Measurements from ENCODE around the gene PUM1. TPM values are rescaled to one million over a fixed set of nuclear protein-coding genes. Genes with fewer than 3 reads are reported as not detected.
A peak's percentile ranks its signal among the peaks of the same experiment; 100 is the strongest.

The PUM1 gene
- total RNA-seq, 1 experiment from 2014 or later: 43.3 TPM

DNA sequence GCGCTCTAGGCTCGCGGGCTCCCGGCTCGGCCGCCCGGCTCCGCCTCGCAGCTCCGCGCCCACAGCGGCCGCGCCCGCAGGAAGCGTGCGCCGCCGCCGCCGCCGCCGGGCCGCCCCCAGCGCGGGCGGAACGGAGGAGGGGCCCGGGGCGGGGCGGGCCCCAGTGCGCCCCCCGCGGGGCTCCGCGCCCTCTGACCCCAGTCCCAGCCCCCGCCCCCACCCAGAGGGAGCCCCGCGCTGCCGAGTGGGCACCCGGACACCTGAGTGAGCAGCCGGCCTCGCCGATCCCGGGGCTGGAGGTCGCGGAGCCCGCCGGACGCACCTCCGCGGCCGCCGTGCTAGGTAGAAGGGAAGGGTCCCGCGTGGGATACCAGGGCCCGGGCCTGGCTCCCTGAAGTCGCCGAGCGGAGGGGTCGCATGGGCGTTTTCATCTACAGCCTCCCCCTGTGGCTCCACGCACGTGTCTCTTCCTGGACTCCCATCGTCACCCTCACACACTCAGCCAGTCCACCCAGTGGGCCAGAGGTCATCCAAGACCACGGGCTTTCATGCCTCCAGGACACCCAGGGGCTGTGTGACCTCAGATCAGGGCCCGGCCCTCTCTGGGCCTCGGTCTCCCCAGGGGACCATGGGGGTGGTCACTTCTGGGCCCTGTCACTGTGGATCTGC, 156.7 kb downstream of the PUM1 start, which contains the start of gene SDC3:
TSS of gene SDC3 (minus strand) at position 63 of the 669 bp plus-strand sequence. CDS start 172 bp downstream, outside the sequence.
- Histone ChIP-seq H3K4me1 (ENCODE audit: insufficient read depth, low read length) (peaks cover 10% of the 10 kb centered on the region), H3K36me3 (ENCODE audit: low read depth, low read length) (no peaks in the 10 kb centered on the region; the same call in 1 of the 2 replicates), H3K4me2 (ENCODE audit: low read length) (peak within 1 kb of the TSS; percentile 90), H3K79me2 (ENCODE audit: low read length) (peaks cover 4% of the 10 kb centered on the region; the same call in 1 of the 2 replicates), H3K9ac (ENCODE audit: low read length) (peak within 1 kb of the TSS; percentile 18; the same call in 1 of the 2 replicates), H3K9me2 (replicated peaks; ENCODE audit: low read length) (no peaks in the 10 kb centered on the region), H2AFZ (ENCODE audit: low read length) (peak within 1 kb of the TSS; percentile 84; the same call in 1 of the 2 replicates), H3K27me3 (ENCODE audit: low read length) (no peaks in the 10 kb centered on the region), H3K4me3 (ENCODE audit: low read length) (peak within 1 kb of the TSS; percentile 70), H3K27ac (ENCODE audit: low read length) (no peak within 1 kb of the TSS), H4K20me1 (ENCODE audit: low read length) (no peaks in the 10 kb centered on the region), H3K9me3 (ENCODE audit: low read length) (no peaks in the 10 kb centered on the region), H3F3A (ENCODE audit: low read length, unreplicated experiment) (no peaks in the 10 kb centered on the region)
- DNase-seq (peak; percentile 49), ATAC-seq (peak; percentile 71)
- TF ChIP-seq EZH2 (IDR thresholded peaks at IDR 0.05; ENCODE audit: low read length, unreplicated experiment) (no peak), EZH2phosphoT487 (IDR thresholded peaks at IDR 0.05; ENCODE audit: borderline replicate concordance, low read length) (no peak)
- TF ChIP-seq, protein P1, sequence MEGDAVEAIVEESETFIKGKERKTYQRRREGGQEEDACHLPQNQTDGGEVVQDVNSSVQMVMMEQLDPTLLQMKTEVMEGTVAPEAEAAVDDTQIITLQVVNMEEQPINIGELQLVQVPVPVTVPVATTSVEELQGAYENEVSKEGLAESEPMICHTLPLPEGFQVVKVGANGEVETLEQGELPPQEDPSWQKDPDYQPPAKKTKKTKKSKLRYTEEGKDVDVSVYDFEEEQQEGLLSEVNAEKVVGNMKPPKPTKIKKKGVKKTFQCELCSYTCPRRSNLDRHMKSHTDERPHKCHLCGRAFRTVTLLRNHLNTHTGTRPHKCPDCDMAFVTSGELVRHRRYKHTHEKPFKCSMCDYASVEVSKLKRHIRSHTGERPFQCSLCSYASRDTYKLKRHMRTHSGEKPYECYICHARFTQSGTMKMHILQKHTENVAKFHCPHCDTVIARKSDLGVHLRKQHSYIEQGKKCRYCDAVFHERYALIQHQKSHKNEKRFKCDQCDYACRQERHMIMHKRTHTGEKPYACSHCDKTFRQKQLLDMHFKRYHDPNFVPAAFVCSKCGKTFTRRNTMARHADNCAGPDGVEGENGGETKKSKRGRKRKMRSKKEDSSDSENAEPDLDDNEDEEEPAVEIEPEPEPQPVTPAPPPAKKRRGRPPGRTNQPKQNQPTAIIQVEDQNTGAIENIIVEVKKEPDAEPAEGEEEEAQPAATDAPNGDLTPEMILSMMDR (conservative IDR thresholded peaks at IDR 0.05; ENCODE audit: low read depth, low read length): no peak
- BruUV-seq (replicated peaks): no TSS peak
- intact Hi-C loops (cut with micrococcal nuclease): no loop called here
- CTCF ChIA-PET: no interaction called here
- POLR2A ChIA-PET (ENCODE audit: unreplicated experiment): no interaction called here

- no peaks in the 10 kb centered on the region for H3K27me3 ChIP-seq (ENCODE audit: low read length)
- no peak for DNase-seq
- TF ChIP-seq, protein P1 (conservative IDR thresholded peaks at IDR 0.05; ENCODE audit: low read depth, low read length): no peak
- BruUV-seq (replicated peaks): no TSS peak
- ChIA-PET CTCF (no interaction called here), POLR2A (ENCODE audit: unreplicated experiment) (no interaction called here)
- H3K9me2 ChIP-seq (replicated peaks; ENCODE audit: low read length): no peaks in the 10 kb centered on the region
- H3F3A ChIP-seq (ENCODE audit: low read length, unreplicated experiment): no peaks in the 10 kb centered on the region
- peak; percentile 2; the same call in 1 of the 2 replicates for ATAC-seq
- no peaks in the 10 kb centered on the region; the same call in 1 of the 2 replicates for H3K36me3 ChIP-seq (ENCODE audit: low read depth, low read length)
- intact Hi-C loops (cut with micrococcal nuclease): no loop called here
- H3K4me1 ChIP-seq (ENCODE audit: insufficient read depth, low read length): peaks cover 10% of the 10 kb centered on the region
- H3K79me2 ChIP-seq (ENCODE audit: low read length): peaks cover 4% of the 10 kb centered on the region; the same call in 1 of the 2 replicates
- no peak overlapping the region for H3K27ac ChIP-seq (ENCODE audit: low read length)
- H3K9me3 ChIP-seq (ENCODE audit: low read length): no peaks in the 10 kb centered on the region
- no peak overlapping the region for H2AFZ ChIP-seq (ENCODE audit: low read length)
- peak overlapping the region; percentile 70 for H3K4me3 ChIP-seq (ENCODE audit: low read length)
- H3K9ac ChIP-seq (ENCODE audit: low read length): no peak overlapping the region
- no peaks in the 10 kb centered on the region for H4K20me1 ChIP-seq (ENCODE audit: low read length)
- peak overlapping the region; percentile 90 for H3K4me2 ChIP-seq (ENCODE audit: low read length)
Measured at GRCh38 chr1:30908316-30908695, 157.2 kb downstream of the PUM1 start.
